ENCODE measurements around the gene PLAAT3. TPM values are rescaled to one million over a fixed set of nuclear protein-coding genes. Genes with fewer than 3 reads are reported as not detected.

The PLAAT3 gene
- total RNA-seq (2021; ENCODE audit: unreplicated experiment) (32.6 TPM), Bru-seq, nascent RNA (percentile 54 among the genes with signal in this experiment), BruChase-seq, experiment 1, labeled RNA remaining after a 2-hour chase (percentile 50 among the genes with signal in this experiment), BruChase-seq, experiment 2, labeled RNA remaining after a 6-hour chase (percentile 58 among the genes with signal in this experiment)
- 49.0 TPM for polyA plus RNA-seq (2012; ENCODE audit: insufficient read length)
- long read RNA-seq, transcript PLA2G16-201 (4 exons, 2,594 nt) = major isoform, 23 of 50 reads
- long read RNA-seq, transcript PLA2G16-203 (5 exons, 1,099 nt) = minor isoform, 16 of 50 reads
- long read RNA-seq, partial matches to known transcripts = 2 of 50 reads
- long read RNA-seq, other reads (novel, unspliced or antisense) = 9 of 50 reads

DNA sequence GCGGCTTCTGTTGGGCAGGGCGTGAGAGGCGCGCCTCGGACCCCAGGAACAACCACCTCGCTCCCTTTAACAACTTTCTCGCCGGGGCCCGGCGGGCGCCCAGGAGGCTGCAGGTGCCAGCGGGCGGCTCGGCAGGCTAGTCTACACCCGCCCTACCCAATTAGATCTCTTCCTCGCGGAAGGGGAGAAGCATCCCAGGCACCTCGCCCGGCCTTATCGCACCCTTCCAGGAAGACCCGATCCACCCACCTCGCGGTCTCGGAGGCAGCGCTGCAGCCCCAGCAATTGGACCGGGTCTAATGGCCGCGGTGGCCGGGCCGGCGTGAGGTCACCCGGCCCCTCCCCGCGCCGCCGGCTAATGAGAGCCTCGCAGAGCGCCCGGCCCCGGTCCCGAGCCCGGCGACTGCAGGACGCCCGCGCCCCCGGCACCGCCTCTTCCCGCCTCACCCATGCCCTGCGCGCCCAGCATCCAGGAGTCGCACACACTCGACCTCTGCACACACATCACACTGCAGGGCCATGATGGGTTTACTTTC is at the start of gene PLAAT3:
TSS of gene PLAAT3 (minus strand) at position 298 of the 536 bp plus-strand sequence. CDS start 419 bp downstream, outside the sequence.
- no peaks in the 10 kb centered on the region for H3K27me3 ChIP-seq (ENCODE audit: control insufficient read depth, insufficient read depth, low read length)
- ChIA-PET CTCF (no interaction called here), POLR2A (no interaction called here)
- no peak for TF ChIP-seq TCF7L2 (IDR thresholded peaks at IDR 0.05; ENCODE audit: low read depth, low read length)
- TF ChIP-seq, protein P1, sequence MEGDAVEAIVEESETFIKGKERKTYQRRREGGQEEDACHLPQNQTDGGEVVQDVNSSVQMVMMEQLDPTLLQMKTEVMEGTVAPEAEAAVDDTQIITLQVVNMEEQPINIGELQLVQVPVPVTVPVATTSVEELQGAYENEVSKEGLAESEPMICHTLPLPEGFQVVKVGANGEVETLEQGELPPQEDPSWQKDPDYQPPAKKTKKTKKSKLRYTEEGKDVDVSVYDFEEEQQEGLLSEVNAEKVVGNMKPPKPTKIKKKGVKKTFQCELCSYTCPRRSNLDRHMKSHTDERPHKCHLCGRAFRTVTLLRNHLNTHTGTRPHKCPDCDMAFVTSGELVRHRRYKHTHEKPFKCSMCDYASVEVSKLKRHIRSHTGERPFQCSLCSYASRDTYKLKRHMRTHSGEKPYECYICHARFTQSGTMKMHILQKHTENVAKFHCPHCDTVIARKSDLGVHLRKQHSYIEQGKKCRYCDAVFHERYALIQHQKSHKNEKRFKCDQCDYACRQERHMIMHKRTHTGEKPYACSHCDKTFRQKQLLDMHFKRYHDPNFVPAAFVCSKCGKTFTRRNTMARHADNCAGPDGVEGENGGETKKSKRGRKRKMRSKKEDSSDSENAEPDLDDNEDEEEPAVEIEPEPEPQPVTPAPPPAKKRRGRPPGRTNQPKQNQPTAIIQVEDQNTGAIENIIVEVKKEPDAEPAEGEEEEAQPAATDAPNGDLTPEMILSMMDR (IDR thresholded peaks at IDR 0.05) = no peak
- no peak for TF ChIP-seq POLR2AphosphoS5 (IDR thresholded peaks at IDR 0.05; ENCODE audit: low read depth, low read length)
- TF ChIP-seq SIN3A (IDR thresholded peaks at IDR 0.05; ENCODE audit: borderline replicate concordance, insufficient read depth, low read depth, low read length) = no peak
- TF ChIP-seq, protein P2, sequence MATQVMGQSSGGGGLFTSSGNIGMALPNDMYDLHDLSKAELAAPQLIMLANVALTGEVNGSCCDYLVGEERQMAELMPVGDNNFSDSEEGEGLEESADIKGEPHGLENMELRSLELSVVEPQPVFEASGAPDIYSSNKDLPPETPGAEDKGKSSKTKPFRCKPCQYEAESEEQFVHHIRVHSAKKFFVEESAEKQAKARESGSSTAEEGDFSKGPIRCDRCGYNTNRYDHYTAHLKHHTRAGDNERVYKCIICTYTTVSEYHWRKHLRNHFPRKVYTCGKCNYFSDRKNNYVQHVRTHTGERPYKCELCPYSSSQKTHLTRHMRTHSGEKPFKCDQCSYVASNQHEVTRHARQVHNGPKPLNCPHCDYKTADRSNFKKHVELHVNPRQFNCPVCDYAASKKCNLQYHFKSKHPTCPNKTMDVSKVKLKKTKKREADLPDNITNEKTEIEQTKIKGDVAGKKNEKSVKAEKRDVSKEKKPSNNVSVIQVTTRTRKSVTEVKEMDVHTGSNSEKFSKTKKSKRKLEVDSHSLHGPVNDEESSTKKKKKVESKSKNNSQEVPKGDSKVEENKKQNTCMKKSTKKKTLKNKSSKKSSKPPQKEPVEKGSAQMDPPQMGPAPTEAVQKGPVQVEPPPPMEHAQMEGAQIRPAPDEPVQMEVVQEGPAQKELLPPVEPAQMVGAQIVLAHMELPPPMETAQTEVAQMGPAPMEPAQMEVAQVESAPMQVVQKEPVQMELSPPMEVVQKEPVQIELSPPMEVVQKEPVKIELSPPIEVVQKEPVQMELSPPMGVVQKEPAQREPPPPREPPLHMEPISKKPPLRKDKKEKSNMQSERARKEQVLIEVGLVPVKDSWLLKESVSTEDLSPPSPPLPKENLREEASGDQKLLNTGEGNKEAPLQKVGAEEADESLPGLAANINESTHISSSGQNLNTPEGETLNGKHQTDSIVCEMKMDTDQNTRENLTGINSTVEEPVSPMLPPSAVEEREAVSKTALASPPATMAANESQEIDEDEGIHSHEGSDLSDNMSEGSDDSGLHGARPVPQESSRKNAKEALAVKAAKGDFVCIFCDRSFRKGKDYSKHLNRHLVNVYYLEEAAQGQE (IDR thresholded peaks at IDR 0.05; ENCODE audit: insufficient read depth in 1 of 2, low read depth in 2 of 2, low read length in 1 of 2) = no peak
- intact Hi-C loops (cut with micrococcal nuclease; ENCODE audit: unreplicated experiment) (no loop called here), in situ Hi-C loops (cut with HindIII; ENCODE audit: low pct_unique_long_range_greater_than_20kb, low sequenced_read_pairs) (no loop called here)
- H3K4me1 ChIP-seq (ENCODE audit: control insufficient read depth, insufficient read depth, low read length) = peaks cover 24% of the 10 kb centered on the region
- H3K9me3 ChIP-seq (ENCODE audit: control insufficient read depth, insufficient read depth, low read depth, low read length) = no peaks in the 10 kb centered on the region
- ATAC-seq (peak; percentile 91), DNase-seq (ENCODE audit: low read depth, low spot score) (no peak)
- no peaks in the 10 kb centered on the region for H3K36me3 ChIP-seq (ENCODE audit: control insufficient read depth, insufficient read depth, low read length)
- peak within 1 kb of the TSS; percentile 60 to 62 for H3K4me3 ChIP-seq (ENCODE audit: low read depth in 2 of 2, low read length in 2 of 2)
- H3K27ac ChIP-seq (ENCODE audit: low read length) = peak within 1 kb of the TSS; percentile 45; the same call in 1 of the 2 replicates
- BruUV-seq (replicated peaks) = no TSS peak

DNA sequence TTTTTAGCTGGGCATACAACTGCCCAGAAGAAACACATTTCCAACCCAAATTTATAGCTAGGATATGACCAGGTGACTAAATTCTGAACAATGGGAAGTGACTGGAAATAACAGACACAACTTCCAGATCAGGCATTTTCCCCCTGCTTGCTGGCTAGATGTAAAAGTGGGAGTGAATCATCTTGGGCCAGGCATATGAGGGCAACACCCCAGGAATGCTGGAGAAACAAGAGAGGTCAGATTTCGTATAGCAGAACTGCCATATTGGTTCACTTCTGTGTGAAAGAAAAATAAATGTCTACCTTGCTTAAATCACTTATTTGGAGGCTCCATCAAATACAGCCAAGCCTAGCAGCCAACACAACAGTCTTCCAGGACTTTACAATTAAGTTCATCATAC is 49.6 kb upstream of the PLAAT3 start:
- ChIA-PET POLR2A (no interaction called here), CTCF (interaction anchor here (0.7 kb wide), 1 partner anchor 36 kb away, joined by 6 read pairs; no protein-coding TSS in a partner anchor)
- in situ Hi-C loops (cut with HindIII; ENCODE audit: low pct_unique_long_range_greater_than_20kb, low sequenced_read_pairs) = no loop called here
- Histone ChIP-seq H3K27ac (ENCODE audit: low read length) (no peak overlapping the region), H3K4me1 (ENCODE audit: control insufficient read depth, insufficient read depth, low read length) (peaks cover 18% of the 10 kb centered on the region), H3K4me3 (ENCODE audit: low read depth in 2 of 2, low read length in 2 of 2) (no peak overlapping the region), H3K36me3 (ENCODE audit: control insufficient read depth, insufficient read depth, low read length) (no peaks in the 10 kb centered on the region), H3K27me3 (ENCODE audit: control insufficient read depth, insufficient read depth, low read length) (no peaks in the 10 kb centered on the region), H3K9me3 (ENCODE audit: control insufficient read depth, insufficient read depth, low read depth, low read length) (no peaks in the 10 kb centered on the region)
- ATAC-seq (no peak), DNase-seq (ENCODE audit: low read depth, low spot score) (no peak)
- BruUV-seq (replicated peaks) = no TSS peak
- intact Hi-C loops (cut with micrococcal nuclease; ENCODE audit: unreplicated experiment) = no loop called here
- TF ChIP-seq, protein P1 (IDR thresholded peaks at IDR 0.05) = no peak
- no peak for TF ChIP-seq POLR2AphosphoS5 (IDR thresholded peaks at IDR 0.05; ENCODE audit: low read depth, low read length)
- no peak for TF ChIP-seq SIN3A (IDR thresholded peaks at IDR 0.05; ENCODE audit: borderline replicate concordance, insufficient read depth, low read depth, low read length)
- TF ChIP-seq, protein P2 (IDR thresholded peaks at IDR 0.05; ENCODE audit: insufficient read depth in 1 of 2, low read depth in 2 of 2, low read length in 1 of 2) = no peak
- TF ChIP-seq TCF7L2 (IDR thresholded peaks at IDR 0.05; ENCODE audit: low read depth, low read length) = no peak
